Measurements from ENCODE around the gene FLNC.

The FLNC gene

GRCh38 chr7:128838109-128838779 lies 8.0 kb downstream of the FLNC start:
- no peak for TF ChIP-seq CTCF (IDR thresholded peaks at IDR 0.05; ENCODE audit: low read length, missing control alignments)
- no peak overlapping the region for H3K4me3 ChIP-seq (replicated peaks; ENCODE audit: low read depth, low read length)
- no peak for DNase-seq (ENCODE audit: low read depth)

- DNase-seq (ENCODE audit: low read depth) = no peak
- no peak for TF ChIP-seq CTCF (IDR thresholded peaks at IDR 0.05; ENCODE audit: low read length, missing control alignments)
- no peak overlapping the region for H3K4me3 ChIP-seq (replicated peaks; ENCODE audit: low read depth, low read length)
These were observed 8.9 kb downstream of the FLNC start for GRCh38 chr7:128838981-128839731.

- H3K4me3 ChIP-seq (replicated peaks; ENCODE audit: low read depth, low read length) = no peak overlapping the region
- no peak for DNase-seq (ENCODE audit: low read depth)
- no peak for TF ChIP-seq CTCF (IDR thresholded peaks at IDR 0.05; ENCODE audit: low read length, missing control alignments)
These were observed 9.6 kb downstream of the FLNC start for GRCh38 chr7:128839751-128840177.

- no peak overlapping the region for H3K4me3 ChIP-seq (replicated peaks; ENCODE audit: low read depth, low read length)
- TF ChIP-seq CTCF (IDR thresholded peaks at IDR 0.05; ENCODE audit: low read length, missing control alignments) = no peak
- DNase-seq (ENCODE audit: low read depth) = no peak
These were observed 10.3 kb downstream of the FLNC start for GRCh38 chr7:128840326-128841170.

- no peak overlapping the region for H3K4me3 ChIP-seq (replicated peaks; ENCODE audit: low read depth, low read length)
- TF ChIP-seq CTCF (IDR thresholded peaks at IDR 0.05; ENCODE audit: low read length, missing control alignments) = no peak
- DNase-seq (ENCODE audit: low read depth) = no peak
These were observed 11.0 kb downstream of the FLNC start for GRCh38 chr7:128841171-128841690.

GRCh38 chr7:128841921-128842673 lies 11.9 kb downstream of the FLNC start:
- peak; percentile 58 for TF ChIP-seq CTCF (IDR thresholded peaks at IDR 0.05; ENCODE audit: low read length, missing control alignments)
- H3K4me3 ChIP-seq (replicated peaks; ENCODE audit: low read depth, low read length) = no peak overlapping the region
- DNase-seq (ENCODE audit: low read depth) = peak; percentile 39
